Measurements from ENCODE around the gene NPIPA3.
"Not testable (repeated sequence)": the region's sequence is repeated elsewhere in the genome, so short reads cannot be mapped to it uniquely, and the experiment has no call there.

The NPIPA3 gene

GRCh38 chr16:14703156-14704011, at the start of gene NPIPA3:
Gene NPIPA3 (plus strand): TSS chr16:14703411. CDS start chr16:14708944, 5,533 bp downstream.
- not testable (repeated sequence) for DNase-seq (ENCODE audit: low read depth); H3K4me3 ChIP-seq (ENCODE audit: low read depth, low read length)

GRCh38 chr16:14658063-14658462, 45.1 kb upstream of the NPIPA3 start:
- peak; percentile 47 for DNase-seq (ENCODE audit: low read depth)
- TF ChIP-seq POLR2A (IDR thresholded peaks at IDR 0.05; ENCODE audit: extremely low read depth, insufficient read length) (no peak), MYC (IDR thresholded peaks at IDR 0.05; ENCODE audit: low read depth, low read length) (0 out of 2 replicates have a peak, but pooled peaks have one; percentile 20), MAX (IDR thresholded peaks at IDR 0.05; ENCODE audit: low read depth, low read length) (peak; percentile 42), CTCF (IDR thresholded peaks at IDR 0.05; ENCODE audit: low read depth, low read length) (no peak)
- no peak overlapping the region for H3K4me3 ChIP-seq (ENCODE audit: low read depth, low read length)

- no peak for DNase-seq (ENCODE audit: low read depth)
- no peak overlapping the region for H3K4me3 ChIP-seq (ENCODE audit: low read depth, low read length)
- TF ChIP-seq MAX (IDR thresholded peaks at IDR 0.05; ENCODE audit: low read depth, low read length) (no peak), CTCF (IDR thresholded peaks at IDR 0.05; ENCODE audit: low read depth, low read length) (no peak), MYC (IDR thresholded peaks at IDR 0.05; ENCODE audit: low read depth, low read length) (no peak), POLR2A (IDR thresholded peaks at IDR 0.05; ENCODE audit: extremely low read depth, insufficient read length) (no peak)
Observed at GRCh38 chr16:14667347-14668266, 35.6 kb upstream of the NPIPA3 start.

- TF ChIP-seq MAX (IDR thresholded peaks at IDR 0.05; ENCODE audit: low read depth, low read length), result no peak
- TF ChIP-seq CTCF (IDR thresholded peaks at IDR 0.05; ENCODE audit: low read depth, low read length), result no peak
- TF ChIP-seq POLR2A (IDR thresholded peaks at IDR 0.05; ENCODE audit: extremely low read depth, insufficient read length), result no peak
- no peak for TF ChIP-seq MYC (IDR thresholded peaks at IDR 0.05; ENCODE audit: low read depth, low read length)
- no peak overlapping the region for H3K4me3 ChIP-seq (ENCODE audit: low read depth, low read length)
- no peak for DNase-seq (ENCODE audit: low read depth)
Observed at GRCh38 chr16:14668556-14669223, 34.5 kb upstream of the NPIPA3 start.

GRCh38 chr16:14669776-14670175, 33.4 kb upstream of the NPIPA3 start:
- DNase-seq (ENCODE audit: low read depth), result no peak

More at GRCh38 chr16:14669776-14670175, 33.4 kb upstream of the NPIPA3 start:
- H3K4me3 ChIP-seq (ENCODE audit: low read depth, low read length), result no peak overlapping the region
- TF ChIP-seq POLR2A (IDR thresholded peaks at IDR 0.05; ENCODE audit: extremely low read depth, insufficient read length) (no peak), MYC (IDR thresholded peaks at IDR 0.05; ENCODE audit: low read depth, low read length) (no peak), MAX (IDR thresholded peaks at IDR 0.05; ENCODE audit: low read depth, low read length) (no peak), CTCF (IDR thresholded peaks at IDR 0.05; ENCODE audit: low read depth, low read length) (no peak)

Measured in NB4 (cell line).